Spleen (tissue), 7 donors: ENCODE data around the gene SMIM15.

Experiments used
- POLR2A ChIP-seq, 3 donors: fragments of 450-650 bp; IDR thresholded peaks; one replicate each; pipeline ENCODE4 v1.5.1; 2017; ENCODE audit warnings: antibody characterized with exemption in 3 of 3, mild to moderate bottlenecking in 1 of 3
- POLR2AphosphoS5 ChIP-seq, 3 donors: sonication (generic); formaldehyde crosslinking; IDR thresholded peaks; one replicate each; pipeline ENCODE4 v1.5.1; 2017; ENCODE audit warnings: antibody characterized with exemption in 3 of 3
- TF ChIP-seq, protein P1 (sequence below), 11 experiments: fragments of 200-600 bp in 7 of 11; fragments of 450-650 bp in 4 of 11; sonication (generic) in 4 of 11; IDR thresholded peaks in 8 of 11; conservative IDR thresholded peaks in 3 of 11; 1 replicate in 7 of 11; 2 replicates in 4 of 11; pipeline versions ENCODE4 v1.4.0 to v1.8.0; 2016 to 2021; ENCODE audit warnings: antibody characterized with exemption in 11 of 11, inconsistent platforms in 4 of 11, mild to moderate bottlenecking in 1 of 11
- donor health status: DM: no; HTN: no; CAD: no; lungs with moderate emphysema.
- donor health status: DM: no; HTN: no; CAD: no.
- donor health status: DM: no; HTN: no; CAD: no.

DNA sequence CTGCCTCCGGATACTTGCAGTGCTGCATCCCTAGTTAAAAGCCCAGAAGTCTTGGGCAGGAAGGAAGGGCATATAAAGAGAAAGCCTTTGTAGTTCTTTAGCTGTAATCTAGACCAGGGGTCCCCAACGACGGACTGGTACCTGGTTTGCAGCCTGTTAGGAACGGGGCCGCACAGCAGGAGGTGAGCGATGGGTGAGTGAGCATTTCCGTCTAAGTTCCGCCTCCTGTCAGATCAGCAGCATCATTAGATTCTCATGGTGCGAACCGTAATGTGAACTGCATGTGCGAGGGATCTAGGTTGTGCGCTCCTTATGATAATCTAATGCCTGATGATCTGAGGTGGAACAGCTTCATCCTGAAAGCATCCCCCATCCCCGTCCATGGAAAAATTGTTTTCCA lies 1.6 kb upstream of the SMIM15 start:
- TF ChIP-seq, protein P1, sequence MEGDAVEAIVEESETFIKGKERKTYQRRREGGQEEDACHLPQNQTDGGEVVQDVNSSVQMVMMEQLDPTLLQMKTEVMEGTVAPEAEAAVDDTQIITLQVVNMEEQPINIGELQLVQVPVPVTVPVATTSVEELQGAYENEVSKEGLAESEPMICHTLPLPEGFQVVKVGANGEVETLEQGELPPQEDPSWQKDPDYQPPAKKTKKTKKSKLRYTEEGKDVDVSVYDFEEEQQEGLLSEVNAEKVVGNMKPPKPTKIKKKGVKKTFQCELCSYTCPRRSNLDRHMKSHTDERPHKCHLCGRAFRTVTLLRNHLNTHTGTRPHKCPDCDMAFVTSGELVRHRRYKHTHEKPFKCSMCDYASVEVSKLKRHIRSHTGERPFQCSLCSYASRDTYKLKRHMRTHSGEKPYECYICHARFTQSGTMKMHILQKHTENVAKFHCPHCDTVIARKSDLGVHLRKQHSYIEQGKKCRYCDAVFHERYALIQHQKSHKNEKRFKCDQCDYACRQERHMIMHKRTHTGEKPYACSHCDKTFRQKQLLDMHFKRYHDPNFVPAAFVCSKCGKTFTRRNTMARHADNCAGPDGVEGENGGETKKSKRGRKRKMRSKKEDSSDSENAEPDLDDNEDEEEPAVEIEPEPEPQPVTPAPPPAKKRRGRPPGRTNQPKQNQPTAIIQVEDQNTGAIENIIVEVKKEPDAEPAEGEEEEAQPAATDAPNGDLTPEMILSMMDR (IDR thresholded peaks at IDR 0.05 in 8 of 11, conservative IDR thresholded peaks at IDR 0.05 in 3 of 11), result no peak
- TF ChIP-seq POLR2A (IDR thresholded peaks at IDR 0.05) (no peak), POLR2AphosphoS5 (IDR thresholded peaks at IDR 0.05) (no peak)
